NCI-H524 treated with DMSO at 0.1 percent for 48 hours (cell line): Measurements from ENCODE around the gene SOD2.
A peak's percentile ranks its signal among the peaks of the same experiment; 100 is the strongest.
"Not testable (repeated sequence)": the region's sequence is repeated elsewhere in the genome, so short reads cannot be mapped to it uniquely, and the experiment has no call there.

Experiments used
- DNase-seq: peaks from one replicate; lab custom pipeline; 2025; lab: John Stamatoyannopoulos, UW

Gene SOD2

DNA sequence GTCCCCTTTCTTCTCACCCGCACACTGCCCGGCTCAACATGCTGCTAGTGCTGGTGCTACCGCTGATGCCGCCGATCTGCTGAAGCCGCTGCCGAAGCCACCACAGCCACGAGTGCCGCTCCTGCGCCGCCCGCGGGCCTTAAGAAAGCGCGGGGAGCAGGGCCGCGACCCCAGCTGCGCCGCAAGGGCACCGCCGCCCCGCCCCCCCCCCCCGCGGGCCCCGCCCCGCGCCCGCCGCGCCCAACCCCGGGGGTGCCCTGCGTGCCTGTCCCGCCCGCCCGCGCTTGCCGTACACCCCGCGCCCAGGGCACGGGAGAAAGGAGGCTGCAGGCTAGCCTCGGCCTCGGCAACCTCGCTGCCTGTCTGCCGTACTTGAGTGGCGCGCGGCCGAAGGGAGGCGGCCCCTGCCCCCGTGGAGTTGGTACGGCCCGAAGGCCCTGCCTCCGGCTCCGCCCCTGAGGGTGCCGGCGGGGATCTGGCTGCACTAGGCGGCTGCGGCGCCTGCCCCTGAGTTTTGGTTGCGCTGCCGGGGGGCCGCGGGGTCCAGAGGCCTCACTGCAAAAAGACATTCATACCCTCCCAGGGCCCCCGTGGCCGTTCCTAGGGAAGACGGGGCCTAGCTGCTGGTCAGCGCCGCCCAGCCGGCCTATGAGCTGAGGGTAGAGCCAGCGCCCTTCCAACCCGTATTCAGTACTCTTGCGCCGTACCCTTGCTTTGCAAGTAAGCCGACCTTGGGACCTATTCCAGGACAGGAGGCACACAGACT is at the start of gene SOD2:
Gene SOD2 (minus strand): TSS at position 114 of the 766 bp plus-strand sequence. CDS start 74 bp downstream, at position 40.
- peak; percentile 70 for DNase-seq

DNA sequence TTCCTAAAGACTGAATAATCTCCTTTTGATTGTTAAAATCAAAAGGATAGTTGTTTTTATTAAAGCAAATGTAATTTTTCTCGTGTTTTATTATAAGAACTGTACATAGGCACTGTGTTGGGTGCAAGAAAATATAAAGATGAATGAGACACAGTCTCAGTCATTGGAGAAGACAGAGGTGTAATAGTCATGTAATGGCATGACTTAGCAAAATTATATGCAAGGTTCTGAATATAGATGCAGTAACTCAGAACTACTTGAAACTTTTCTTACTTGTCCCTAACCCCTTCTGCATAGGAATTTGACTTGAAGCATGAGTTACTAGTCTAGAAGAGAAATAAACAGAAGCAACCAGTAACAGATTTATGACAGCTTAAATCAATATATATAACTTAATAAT is 49.1 kb upstream of the SOD2 start:
- no peak for DNase-seq

DNA sequence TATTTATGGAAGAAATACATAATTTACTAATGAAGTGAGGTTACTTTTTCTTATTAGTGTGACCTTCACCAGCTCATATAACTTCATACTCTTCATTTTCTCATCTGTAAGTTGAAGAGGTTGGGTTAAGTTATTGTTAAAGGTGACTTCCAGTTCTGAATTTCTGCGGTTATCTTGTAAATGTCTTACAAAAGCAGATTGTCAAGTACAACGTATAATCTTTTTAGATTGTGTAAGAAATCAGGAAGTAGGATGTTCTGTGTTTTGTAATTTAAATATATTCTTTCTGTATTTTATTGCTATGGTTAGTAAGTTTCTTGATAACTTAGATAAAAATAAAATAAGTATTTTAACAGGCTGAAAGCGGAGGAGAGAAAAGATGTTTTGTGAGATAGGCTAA is 46.3 kb upstream of the SOD2 start:
- no peak for DNase-seq

DNA sequence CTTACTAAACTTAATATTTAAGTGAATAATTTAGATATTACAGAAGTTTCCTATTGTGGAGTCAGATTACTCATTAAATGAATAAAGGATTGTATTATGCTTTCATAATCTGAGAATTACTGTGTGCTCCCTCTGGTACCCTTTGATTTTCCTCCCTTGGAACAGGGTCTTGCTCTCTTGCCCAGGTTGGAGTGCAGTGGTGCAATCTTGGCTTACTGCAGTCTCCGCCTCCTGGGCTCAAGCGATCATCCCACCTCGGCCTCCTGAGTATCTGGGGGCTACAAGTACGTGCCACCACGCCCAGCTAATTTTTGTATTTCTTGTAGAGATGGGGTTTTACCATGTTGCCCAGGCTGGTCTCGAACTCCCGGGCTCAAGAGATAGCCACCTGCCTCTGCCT is 43.9 kb upstream of the SOD2 start:
- DNase-seq: no peak

DNA sequence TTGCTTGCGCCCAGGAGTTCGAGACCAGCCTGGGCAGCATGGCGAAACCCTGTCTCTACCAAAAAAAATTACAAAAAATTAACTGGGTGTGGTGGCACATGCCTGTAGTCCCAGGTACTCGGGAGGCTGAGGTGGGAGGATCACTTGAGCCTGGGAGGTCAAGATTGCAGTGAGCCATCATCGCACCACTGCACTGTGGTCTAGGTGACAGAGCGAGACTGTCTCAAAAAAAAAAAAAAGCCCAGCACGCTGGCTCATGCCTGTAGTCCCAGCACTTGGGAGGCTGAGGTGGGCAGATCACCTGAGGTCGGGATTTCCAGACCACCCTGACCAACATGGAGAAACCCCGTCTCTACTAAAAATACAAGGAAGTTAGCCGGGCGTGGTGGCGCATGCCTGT is 40.4 kb upstream of the SOD2 start:
- not testable (repeated sequence) for DNase-seq

DNA sequence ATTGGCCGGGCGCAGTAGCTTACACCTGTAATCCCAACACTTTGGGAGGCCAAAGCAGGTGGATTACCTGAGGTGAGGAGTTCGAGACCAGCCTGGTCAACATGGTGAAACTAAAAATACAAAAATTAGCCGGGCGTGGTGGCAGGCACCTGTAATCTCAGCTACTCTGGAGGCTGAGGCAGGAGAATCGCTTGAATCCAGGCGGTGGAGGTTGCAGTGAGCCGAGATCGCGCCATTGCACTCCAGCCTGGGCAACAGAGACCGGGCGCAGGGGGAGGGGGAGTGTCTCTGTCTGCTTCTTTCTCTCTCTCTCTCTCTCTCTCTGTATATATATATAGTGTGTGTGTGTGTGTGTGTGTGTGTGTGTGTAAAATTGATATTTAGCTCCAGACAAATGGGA is 39.5 kb upstream of the SOD2 start:
- not testable (repeated sequence) for DNase-seq

DNA sequence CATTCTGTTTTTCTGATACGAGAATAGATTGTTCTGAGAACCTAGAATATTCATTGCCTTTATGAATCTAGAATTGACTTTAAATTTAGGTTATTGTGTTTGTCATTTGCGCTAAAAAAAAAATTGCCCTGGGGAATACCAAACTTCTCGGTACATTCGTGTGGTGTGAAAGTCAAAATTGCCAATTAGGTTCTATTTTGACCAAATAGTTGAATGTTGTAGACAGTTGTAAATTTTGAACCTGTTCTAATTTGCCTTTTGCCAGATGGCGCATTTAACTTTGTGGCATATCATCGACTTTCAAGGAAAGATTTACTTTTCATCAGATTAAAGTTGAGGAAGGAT is 37.3 kb upstream of the SOD2 start:
- no peak for DNase-seq

DNA sequence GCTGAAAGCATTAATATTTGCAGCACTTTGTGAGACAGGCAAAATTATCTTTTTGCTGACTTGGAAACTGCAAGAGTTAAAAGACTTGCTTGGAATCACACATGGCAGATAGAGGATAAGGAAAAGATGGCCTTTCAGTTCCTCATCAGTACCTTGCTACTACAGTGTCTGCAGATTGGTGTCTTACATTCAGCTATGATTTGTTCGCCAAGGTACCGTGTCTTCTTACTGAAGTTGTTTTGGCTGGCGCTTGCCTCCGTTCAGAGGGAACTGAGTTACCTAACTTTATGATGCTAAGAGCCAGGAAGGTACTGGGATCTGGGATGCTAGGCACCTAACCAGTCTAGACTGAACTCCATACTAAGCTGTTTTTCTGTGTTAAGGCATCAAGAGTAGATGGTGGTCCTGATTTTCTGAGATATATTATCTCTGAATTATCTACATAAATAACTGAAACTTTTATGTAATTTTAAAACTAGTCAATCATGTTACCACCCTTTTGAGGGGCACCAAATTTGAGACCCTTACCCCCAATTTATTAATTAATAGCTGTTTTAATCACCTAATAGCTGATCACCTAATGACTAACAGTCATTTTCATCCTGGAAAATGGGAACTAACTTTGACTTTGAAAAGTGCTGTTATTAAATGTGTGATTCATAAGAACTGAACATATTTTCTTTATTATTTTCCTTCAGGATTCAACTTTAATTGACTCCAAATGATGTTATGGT is 36.7 kb upstream of the SOD2 start:
- no peak for DNase-seq

DNA sequence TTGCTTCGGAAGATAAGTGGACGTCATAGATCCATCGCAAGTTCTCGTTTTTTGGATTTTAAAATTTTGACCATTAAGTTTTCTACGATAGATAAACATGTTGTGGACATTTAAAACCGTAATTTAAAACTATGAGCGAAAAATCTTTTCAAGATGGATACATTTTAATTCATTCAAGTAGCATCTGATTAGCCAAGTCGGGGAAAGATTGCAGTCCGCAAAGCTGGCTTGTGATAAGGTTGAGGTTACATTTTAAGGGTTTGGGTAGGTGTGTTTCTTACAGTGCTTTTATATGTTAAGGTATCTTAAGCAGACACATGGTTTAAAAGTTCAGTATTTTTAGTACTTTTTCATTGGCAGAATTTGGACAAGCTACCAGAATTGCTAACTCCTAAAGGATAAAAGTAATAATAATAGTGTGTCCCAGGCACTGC is 35.5 kb upstream of the SOD2 start:
- DNase-seq: no peak

DNA sequence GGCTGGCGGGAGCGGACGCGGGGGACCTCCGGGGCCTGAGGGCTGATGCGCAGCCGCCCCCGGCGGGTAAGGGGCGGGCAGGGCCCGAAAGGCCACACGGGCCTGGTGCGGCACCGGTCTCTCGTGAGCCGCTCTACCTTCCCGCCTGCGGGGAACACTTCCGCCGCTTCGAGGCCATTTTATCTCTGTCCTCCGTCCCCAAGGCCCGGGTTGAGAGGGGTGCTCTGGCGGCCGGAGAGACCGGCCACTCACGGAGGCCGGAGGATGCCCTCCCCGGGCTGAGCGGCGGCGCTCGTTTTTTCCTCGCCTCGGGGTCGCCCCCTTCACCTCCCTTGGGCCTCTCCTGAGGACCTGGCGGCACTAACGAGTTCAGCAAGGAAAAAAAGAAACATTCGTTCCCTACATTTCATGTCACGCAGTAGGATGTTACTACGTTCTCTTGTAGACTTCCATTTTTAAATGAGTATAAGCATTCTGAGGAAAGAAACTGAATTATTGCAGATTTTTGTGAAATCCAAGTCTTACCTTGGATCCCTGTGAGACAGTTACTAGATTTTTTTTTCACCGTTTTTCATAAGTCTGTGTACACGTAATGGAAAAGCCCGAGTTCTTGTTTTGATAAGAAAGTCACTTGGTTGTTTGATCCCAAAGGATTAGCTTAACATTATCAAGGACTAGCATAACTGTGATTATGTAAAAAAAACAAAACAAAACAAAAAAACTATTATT is 34.8 kb upstream of the SOD2 start:
- no peak for DNase-seq

DNA sequence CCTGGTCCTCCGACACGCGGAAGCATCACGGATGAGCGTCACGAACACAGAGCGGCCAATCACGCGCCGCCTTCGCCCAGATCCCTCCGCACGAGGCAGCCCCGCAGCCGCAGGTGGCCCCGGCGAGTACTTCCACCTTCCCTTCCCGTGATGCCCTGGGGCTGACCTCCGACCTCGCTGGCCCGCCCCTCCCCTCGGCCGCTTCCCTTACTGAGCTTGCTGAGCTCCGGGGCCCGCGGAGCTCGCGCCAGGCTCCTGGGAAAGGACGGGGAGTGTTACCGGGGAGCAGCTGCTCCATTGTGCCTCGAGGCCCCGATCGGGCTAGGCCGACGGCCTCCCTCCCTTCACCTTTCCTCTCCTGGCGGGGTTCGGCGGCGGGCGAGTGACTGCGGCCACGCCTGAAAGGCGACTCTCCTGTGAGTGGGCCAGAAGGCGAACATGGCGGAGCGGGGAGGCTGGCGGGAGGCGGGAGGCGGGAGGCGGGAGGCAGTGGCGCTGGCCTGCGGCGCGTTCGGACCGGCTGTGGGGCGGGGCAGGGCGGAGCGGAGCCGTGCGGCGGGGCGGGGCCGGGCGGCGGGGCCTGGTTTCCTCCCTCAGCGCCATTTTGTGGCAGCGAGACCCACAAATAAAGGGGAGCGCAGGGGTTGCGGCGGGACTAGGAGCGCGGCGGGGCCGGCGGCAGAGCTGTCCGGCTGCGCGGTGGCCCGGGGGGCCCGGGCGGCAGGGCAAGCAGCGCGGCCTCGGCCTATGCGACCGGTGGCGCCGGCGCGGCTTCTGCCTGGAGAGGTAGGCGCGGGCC is 34.1 kb upstream of the SOD2 start, which contains the start of gene WTAP:
Gene WTAP (plus strand): TSS at position 589 of the 799 bp plus-strand sequence. CDS start 8,760 bp downstream, outside the sequence.
- DNase-seq: peak; percentile 96

DNA sequence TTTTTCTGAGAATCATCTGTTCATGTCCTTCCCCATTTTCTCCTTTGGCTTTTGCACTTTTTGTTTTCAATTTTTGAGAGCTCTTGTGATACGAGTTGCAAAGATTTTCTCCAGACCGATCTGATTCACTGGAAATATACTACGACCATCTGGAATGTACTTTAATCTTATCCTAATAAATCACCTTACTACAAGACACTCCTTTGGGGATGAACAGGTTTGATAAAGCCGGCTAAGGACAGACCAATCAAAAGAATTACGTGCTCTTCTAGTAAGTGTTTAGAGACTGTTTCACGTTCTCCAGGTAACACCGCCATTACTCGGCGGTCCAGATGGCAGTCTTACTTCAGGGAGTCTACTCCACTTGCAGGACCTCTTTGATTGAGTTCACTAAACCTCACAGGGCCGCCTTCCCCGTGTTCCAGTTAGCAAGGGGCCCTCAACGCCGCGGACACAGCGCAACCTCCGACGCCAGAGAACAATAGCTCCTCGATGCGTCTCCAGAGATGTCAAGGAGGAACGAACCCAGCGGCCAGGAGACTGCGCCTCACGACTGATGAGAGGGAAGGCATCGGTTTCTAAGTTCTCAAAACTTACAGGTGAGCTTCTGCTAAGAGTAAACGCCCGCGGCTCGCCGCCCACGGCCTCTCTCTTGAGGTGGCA is 33.3 kb upstream of the SOD2 start:
- peak; percentile 60 for DNase-seq

DNA sequence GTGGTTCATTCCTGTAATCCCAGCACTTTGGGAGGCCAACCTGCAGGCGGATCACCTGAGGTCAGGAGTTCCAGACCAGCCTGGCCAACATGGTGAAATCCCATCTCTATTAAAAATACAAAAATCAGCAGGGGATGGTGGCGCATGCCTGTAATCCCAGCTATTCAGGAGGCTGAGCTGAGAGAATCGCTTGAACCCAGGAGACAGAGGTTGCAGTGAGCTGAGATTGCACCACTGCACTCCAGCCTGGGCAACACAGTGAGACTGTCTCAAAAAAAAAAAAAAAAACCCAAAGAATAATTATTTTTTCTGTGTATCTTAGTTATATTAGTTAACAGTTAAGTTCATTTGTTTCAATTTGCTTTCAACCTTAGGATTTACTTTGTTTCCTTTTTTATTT is 32.2 kb upstream of the SOD2 start:
- DNase-seq: not testable (repeated sequence)

DNA sequence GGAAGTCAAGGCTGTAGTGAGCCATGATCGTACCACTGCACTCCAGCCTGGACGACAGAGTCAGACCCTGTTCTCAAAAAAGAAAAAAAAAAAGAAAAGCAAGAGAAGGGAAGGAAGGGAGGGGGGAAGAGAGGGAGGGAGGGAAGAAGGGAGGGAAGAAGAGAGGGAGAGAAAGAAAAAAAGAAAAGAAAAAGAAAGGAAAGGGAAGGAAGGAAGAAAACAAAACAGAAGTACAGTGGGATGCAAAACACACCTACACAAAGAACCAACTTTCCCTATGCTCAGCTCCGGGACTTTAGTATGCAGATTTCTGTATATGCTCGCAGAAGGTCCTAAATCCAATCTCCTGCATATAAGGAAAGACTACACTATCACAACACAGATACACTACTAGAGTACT is 31.7 kb upstream of the SOD2 start:
- DNase-seq: no peak

DNA sequence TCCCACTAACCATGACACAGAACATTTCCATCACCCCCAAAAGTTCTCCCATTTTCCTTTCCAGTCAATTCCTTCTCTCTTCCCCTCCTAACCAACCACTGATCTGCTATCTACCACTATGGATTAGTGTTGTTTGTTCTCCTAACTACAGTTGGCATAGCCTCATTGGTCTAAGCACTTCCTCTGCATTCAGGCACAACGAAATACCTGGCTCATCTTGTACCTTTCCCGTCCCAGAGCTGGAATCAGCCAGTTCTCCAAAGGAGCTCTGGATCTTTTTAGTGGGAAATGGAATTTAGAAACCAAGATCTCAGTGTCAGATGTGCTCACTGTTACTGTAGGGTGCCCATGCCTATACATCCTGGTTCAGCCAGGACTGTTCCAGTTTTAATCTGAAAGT is 30.2 kb upstream of the SOD2 start:
- DNase-seq: no peak

DNA sequence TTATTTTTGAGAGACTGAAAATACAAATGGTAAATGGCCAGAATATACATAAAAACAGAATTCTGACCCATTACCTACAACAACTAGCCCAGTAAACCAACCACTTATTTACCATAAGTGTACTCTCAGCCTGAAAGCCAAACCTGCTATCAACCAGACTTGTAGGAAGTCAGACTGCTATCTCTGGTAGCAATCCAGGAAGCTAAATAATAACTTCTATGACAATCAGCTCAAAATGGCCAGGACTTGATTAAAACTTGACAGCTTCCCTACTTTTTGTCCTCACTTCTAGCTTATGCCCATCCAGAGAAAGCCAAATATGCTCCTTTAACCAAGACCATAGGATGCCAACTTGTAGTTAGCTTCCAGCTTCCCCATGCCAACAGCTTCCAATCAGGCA is 29.6 kb upstream of the SOD2 start:
- no peak for DNase-seq

DNA sequence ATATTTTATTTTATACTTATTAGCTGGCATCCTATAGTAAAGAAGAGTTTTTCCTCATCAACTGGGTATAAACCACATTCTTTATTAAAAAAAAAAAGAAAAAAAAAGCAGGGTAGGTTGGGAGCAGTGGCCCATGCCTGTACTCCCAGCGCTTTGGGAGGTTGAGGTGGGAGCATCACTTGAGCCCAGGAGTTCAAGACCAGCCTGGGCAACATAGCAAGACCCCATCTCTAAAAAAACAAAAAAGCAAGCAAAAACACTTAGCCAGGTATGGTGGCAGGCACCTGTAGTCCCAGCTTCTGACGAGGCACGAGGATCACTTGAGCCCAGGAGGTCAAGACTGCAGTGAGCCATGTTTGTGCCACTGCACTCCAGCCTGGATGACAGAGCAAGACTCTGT is 28.9 kb upstream of the SOD2 start:
- not testable (repeated sequence) for DNase-seq

DNA sequence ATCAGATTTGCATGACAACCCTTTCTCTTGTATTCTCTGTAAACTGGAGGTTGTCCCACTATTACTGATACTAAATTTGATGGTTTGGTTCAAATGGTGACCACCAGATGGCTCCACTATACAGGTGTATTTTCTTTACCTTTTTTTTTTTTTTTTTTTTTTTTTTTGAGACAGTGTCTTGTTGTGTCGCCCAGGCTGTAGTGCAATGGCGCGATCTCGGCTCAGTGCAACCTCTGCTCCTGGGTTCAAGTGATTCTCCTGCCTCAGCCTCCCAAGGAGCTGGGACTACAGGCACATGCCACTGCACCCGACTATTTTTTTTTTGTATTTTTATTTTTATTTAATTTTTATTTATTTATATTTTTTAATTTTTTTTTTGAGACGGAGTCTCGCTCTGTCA is 27.7 kb upstream of the SOD2 start:
- no peak for DNase-seq

DNA sequence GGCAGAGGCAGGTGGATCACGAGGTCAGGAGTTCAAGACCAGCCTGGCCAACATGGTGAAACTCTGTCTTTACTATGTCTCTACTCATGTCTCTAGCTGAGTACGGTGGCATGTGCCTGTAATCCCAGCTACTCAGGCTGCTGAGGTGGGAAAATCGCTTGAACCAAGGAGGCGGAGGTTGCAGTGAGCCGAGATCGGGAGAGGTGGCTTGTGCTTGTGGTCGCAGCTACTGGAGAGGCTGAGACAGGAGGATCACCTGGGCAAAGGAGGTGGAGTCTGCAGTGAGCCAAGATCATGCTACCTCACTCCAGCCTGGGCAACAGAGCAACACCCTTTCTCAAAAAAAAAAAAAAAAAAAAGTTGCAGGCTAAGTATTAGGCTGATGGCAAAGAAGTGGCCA is 26.2 kb upstream of the SOD2 start:
- no peak for DNase-seq

DNA sequence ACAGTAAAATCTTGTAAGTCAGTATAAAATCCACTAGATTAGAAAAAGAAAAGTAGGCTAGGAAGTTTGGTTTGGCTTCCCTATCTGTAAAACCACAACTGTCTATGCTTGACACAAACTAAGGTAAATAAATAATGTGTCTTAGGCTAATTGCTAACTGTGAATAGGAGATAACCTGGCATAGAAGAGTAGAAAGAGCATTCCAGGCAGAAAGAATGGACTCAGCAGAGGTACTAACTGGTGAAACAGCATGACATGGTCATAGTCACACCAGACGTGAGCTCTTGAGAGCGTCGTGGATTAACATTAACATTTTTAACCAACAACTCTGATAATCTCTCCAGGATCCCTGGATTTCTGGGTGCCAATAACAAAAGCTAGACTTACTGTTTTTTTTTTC is 25.6 kb upstream of the SOD2 start:
- DNase-seq: no peak
